Transverse colon (tissue), 4 donors: ENCODE data around the gene USP20. TPM values are rescaled to one million over a fixed set of nuclear protein-coding genes. Genes with fewer than 3 reads are reported as not detected.
A peak's percentile ranks its signal among the peaks of the same experiment; 100 is the strongest.

Experiments
- DNase-seq: peaks from one replicate; pipeline ENCODE4 v3.0.0-alpha.2; 2019
- H3K27ac ChIP-seq, 4 donors: fragments of 200-600 bp; sonication (generic); 2 replicates each; pipeline ENCODE4 v1.5.1; 2016 to 2018; ENCODE audit warnings: inconsistent platforms in 4 of 4
- H3K27me3 ChIP-seq: fragments of 200-600 bp; sonication (generic); 2 replicates; pipeline ENCODE4 v1.5.1; 2017; ENCODE audit warnings: inconsistent platforms
- H3K36me3 ChIP-seq, 4 donors: fragments of 200-600 bp; sonication (generic); 2 replicates each; pipeline ENCODE4 v1.5.1; 2017 to 2019; ENCODE audit warnings: inconsistent platforms in 4 of 4
- H3K4me1 ChIP-seq, 4 donors: fragments of 200-600 bp; sonication (generic); 2 replicates each; pipeline ENCODE4 v1.5.1; 2017 to 2020; ENCODE audit warnings: inconsistent platforms in 4 of 4
- H3K4me3 ChIP-seq, 4 donors: fragments of 200-600 bp; sonication (generic); 1 replicate in 1 of 4; 2 replicates in 3 of 4; pipeline versions ENCODE4 v1.5.1 to v1.6.1; 2017 to 2019; ENCODE audit warnings: inconsistent platforms in 4 of 4
- H3K9me3 ChIP-seq, 2 donors: fragments of 200-600 bp; sonication (generic); 2 replicates each; pipeline ENCODE4 v1.5.1; 2017 to 2019; ENCODE audit warnings: inconsistent platforms in 2 of 2
- EP300 ChIP-seq: sonication (generic); formaldehyde crosslinking; IDR thresholded peaks from one replicate; pipeline ENCODE4 v1.6.1; 2017; ENCODE audit warnings: antibody characterized with exemption, low read depth
- POLR2A ChIP-seq: fragments of 450-650 bp; IDR thresholded peaks from one replicate; pipeline ENCODE4 v1.6.1; 2016; ENCODE audit warnings: antibody characterized with exemption, mild to moderate bottlenecking, moderate library complexity
- POLR2AphosphoS5 ChIP-seq, 3 donors: sonication (generic); formaldehyde crosslinking; IDR thresholded peaks; one replicate each; pipeline ENCODE4 v1.6.1; 2016; ENCODE audit warnings: antibody characterized with exemption in 3 of 3
- WGBS, 2 donors: methylation state at CpG; one replicate each; pipeline ENCODE4 v1.1.5; 2018; ENCODE audit warnings: low coverage in 1 of 2; 5-methylcytosine and 5-hydroxymethylcytosine counted together
- in situ Hi-C, 4 donors: fragments of 200-750 bp; cut with MboI; loops; one replicate each; pipeline versions ENCODE4 v1.15.0 to v1.15.1; 2017; ENCODE audit warnings: low sequenced_read_pairs in 3 of 4, low pct_ligation_motif_present in 1 of 4, low pct_unique_long_range_greater_than_20kb in 1 of 4
- intact Hi-C: fragments of 100-400 bp; cut with DNase I; formaldehyde crosslinking; loops from one replicate; pipeline ENCODE4 v1.15.1; 2023; ENCODE audit warnings: low total_unique reads
- total RNA-seq, 4 donors: library from RNA; depleted of rRNA; stranded (reverse); fragments of >200 nt; gene quantifications; one replicate each; pipeline ENCODE4 v1.1.0, GENCODE V29; 2016
- TF ChIP-seq, protein P1 (sequence below), 5 experiments: fragments of 200-600 bp in 3 of 5; fragments of 450-650 bp in 2 of 5; sonication (generic) in 3 of 5; IDR thresholded peaks; 1 replicate in 2 of 5; 2 replicates in 3 of 5; pipeline ENCODE4 v1.5.1; 2016 to 2017; ENCODE audit warnings: antibody characterized with exemption in 5 of 5, inconsistent platforms in 3 of 5, mild to moderate bottlenecking in 2 of 5, moderate library complexity in 1 of 5

USP20 gene
- total RNA-seq, 4 donors from 2014 or later = 18.3 to 40.0 (median 25.3) TPM

DNA sequence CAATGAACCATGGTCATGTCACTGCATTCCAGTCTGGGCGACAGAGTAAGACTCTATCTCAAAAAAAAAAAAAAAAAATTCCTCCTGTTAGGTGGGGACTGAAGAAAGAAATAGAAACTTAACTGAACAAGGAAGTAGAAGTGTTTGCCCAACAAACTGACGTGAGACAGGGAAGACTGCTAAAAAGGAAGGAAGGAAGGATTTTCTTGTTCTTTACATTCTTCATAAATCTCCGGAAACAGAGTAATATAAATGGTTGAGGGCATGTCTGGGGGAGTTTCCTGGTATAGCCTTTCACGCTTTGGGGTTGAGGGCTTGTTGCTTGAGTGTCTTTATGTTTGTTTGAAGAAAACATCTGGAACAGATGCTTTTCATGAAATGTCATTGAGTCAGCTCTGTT lies 29.2 kb upstream of the USP20 start:
- H3K9me3 ChIP-seq = no peaks in the 10 kb centered on the region
- peaks cover 0 to 4% (median 0%) of the 10 kb centered on the region in 4 donors for H3K36me3 ChIP-seq
- DNase-seq = no peak
- H3K27ac ChIP-seq = peak overlapping the region; percentile 49 to 78 (median 64)
- H3K4me3 ChIP-seq = no peak overlapping the region
- 27 to 39% methylated on average over 3 to 4 of the region's 4 CpGs for WGBS, 2 donors
- peaks cover 6 to 51% (median 23%) of the 10 kb centered on the region in 4 donors for H3K4me1 ChIP-seq
- in situ Hi-C loops = no loop called here
- H3K27me3 ChIP-seq = no peaks in the 10 kb centered on the region
- TF ChIP-seq, protein P1, sequence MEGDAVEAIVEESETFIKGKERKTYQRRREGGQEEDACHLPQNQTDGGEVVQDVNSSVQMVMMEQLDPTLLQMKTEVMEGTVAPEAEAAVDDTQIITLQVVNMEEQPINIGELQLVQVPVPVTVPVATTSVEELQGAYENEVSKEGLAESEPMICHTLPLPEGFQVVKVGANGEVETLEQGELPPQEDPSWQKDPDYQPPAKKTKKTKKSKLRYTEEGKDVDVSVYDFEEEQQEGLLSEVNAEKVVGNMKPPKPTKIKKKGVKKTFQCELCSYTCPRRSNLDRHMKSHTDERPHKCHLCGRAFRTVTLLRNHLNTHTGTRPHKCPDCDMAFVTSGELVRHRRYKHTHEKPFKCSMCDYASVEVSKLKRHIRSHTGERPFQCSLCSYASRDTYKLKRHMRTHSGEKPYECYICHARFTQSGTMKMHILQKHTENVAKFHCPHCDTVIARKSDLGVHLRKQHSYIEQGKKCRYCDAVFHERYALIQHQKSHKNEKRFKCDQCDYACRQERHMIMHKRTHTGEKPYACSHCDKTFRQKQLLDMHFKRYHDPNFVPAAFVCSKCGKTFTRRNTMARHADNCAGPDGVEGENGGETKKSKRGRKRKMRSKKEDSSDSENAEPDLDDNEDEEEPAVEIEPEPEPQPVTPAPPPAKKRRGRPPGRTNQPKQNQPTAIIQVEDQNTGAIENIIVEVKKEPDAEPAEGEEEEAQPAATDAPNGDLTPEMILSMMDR (IDR thresholded peaks at IDR 0.05) = no peak
- TF ChIP-seq EP300 (no peak), POLR2A (no peak), POLR2AphosphoS5 (IDR thresholded peaks at IDR 0.05) (no peak)
- intact Hi-C loops = no loop called here

DNA sequence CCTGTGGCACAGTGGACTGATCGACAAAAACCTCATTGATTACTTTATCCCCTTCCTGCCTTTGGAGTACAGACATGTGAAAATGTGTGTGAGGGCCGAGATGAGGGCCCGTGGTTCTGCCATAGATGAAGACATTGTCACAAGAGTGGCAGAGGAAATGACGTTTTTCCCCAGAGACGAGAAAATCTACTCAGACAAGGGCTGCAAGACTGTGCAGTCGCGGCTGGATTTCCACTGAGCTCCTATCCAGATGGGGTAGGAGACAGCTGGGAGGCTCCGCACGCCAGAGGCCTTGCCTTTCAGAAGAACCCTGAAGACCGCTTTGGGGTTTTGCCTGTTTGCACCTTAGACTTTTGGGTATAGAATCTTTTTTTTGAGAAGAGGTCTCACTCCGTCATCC lies 25.9 kb upstream of the USP20 start:
- Histone ChIP-seq H3K27ac (no peak overlapping the region), H3K36me3 (peaks cover 0 to 7% (median 2%) of the 10 kb centered on the region in 4 donors), H3K4me1 (peaks cover under 1 to 54% (median 25%) of the 10 kb centered on the region in 4 donors), H3K4me3 (no peak overlapping the region), H3K27me3 (no peaks in the 10 kb centered on the region), H3K9me3 (no peaks in the 10 kb centered on the region)
- 85 to 89% methylated on average over 5 to 11 of the region's 11 CpGs for WGBS, 2 donors
- TF ChIP-seq, protein P1 (IDR thresholded peaks at IDR 0.05) = no peak
- no peak for TF ChIP-seq POLR2AphosphoS5 (IDR thresholded peaks at IDR 0.05)
- TF ChIP-seq POLR2A = no peak
- TF ChIP-seq EP300 = no peak
- no peak for DNase-seq
- intact Hi-C loops = no loop called here
- in situ Hi-C loops = no loop called here

DNA sequence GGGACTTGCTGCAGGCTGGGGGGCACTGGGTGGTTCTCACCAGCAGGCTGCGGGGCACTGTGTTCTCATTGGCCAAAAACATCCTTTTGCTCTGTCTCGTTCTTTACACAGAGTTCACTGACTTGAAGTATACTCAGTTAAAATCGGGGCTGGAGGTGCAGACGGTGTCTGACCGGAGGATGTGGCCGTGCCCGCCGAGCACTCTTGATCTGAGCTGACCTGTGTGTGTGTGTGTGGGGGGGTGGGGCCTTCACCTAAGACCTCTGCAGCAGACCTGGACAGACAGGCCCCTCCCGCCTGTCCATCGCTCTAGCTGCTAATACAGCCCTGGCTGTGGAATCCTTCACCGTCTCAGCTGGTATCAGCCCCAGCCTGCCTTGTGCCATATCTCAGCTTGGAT lies 25.1 kb upstream of the USP20 start:
- in situ Hi-C loops (no loop called here), intact Hi-C loops (no loop called here)
- Histone ChIP-seq H3K36me3 (peaks cover 0 to 7% (median 2%) of the 10 kb centered on the region in 4 donors), H3K4me3 (no peak overlapping the region), H3K27ac (peak overlapping the region; percentile 66 to 79 (median 69)), H3K4me1 (peaks cover 0 to 48% (median 23%) of the 10 kb centered on the region in 4 donors), H3K9me3 (no peaks in the 10 kb centered on the region), H3K27me3 (no peaks in the 10 kb centered on the region)
- no peak for TF ChIP-seq POLR2A
- no peak for TF ChIP-seq POLR2AphosphoS5 (IDR thresholded peaks at IDR 0.05)
- TF ChIP-seq, protein P1 (IDR thresholded peaks at IDR 0.05) = no peak
- no peak for TF ChIP-seq EP300
- WGBS, 2 donors = 40 to 86% methylated on average over 1 to 11 of the region's 11 CpGs
- no peak for DNase-seq

DNA sequence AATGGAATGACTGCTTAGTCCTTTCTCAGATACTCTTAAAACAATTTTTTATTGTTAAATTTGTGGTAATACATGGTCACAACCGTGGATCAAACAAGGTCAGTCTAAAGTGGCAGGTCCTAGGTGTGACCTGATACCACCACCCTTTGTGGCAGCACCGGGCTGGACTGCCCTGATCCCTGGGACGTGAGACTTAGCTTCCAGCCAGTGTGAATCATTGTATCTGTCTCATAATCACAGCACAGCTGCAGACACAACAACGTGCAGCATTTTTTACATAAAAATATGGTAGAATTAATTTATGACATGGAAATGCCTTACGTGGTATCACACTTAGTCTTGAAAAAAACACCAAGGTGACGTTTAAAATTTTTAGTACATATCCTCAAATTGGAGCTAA lies 24.5 kb upstream of the USP20 start:
- WGBS, 2 donors = 59 to 62% methylated on average over 6 of the region's 6 CpGs
- TF ChIP-seq EP300 = no peak
- TF ChIP-seq, protein P1 (IDR thresholded peaks at IDR 0.05) = no peak
- no peak for TF ChIP-seq POLR2AphosphoS5 (IDR thresholded peaks at IDR 0.05)
- TF ChIP-seq POLR2A = no peak
- H3K27me3 ChIP-seq = no peaks in the 10 kb centered on the region
- H3K4me3 ChIP-seq = peak overlapping the region in 1 of 4 donors; percentile 0
- intact Hi-C loops = no loop called here
- H3K27ac ChIP-seq = peak overlapping the region; percentile 66 to 79 (median 69)
- H3K9me3 ChIP-seq = no peaks in the 10 kb centered on the region
- no peak for DNase-seq
- H3K4me1 ChIP-seq = peaks cover 0 to 41% (median 20%) of the 10 kb centered on the region in 4 donors
- peaks cover 0 to 7% (median 2%) of the 10 kb centered on the region in 4 donors for H3K36me3 ChIP-seq
- in situ Hi-C loops = no loop called here
